Measurements from ENCODE around the gene APOL4.
"Not testable (repeated sequence)": the region's sequence is repeated elsewhere in the genome, so short reads cannot be mapped to it uniquely, and the experiment has no call there.

- TF ChIP-seq CTCF (conservative IDR thresholded peaks at IDR 0.05; ENCODE audit: low read depth, low read length); RAD21 (IDR thresholded peaks at IDR 0.05; ENCODE audit: low read length); NFE2L2 (IDR thresholded peaks at IDR 0.05; ENCODE audit: low read depth, low read length); ELK1 (IDR thresholded peaks at IDR 0.05; ENCODE audit: borderline replicate concordance, low read depth, low read length); BHLHE40 (IDR thresholded peaks at IDR 0.05; ENCODE audit: low read depth, low read length): not testable (repeated sequence)
Observed at GRCh38 chr22:36228369-36228768, 26.8 kb upstream of the APOL4 start.
